GM18499 (cell line): ENCODE data around the gene TAC4.

Experiments used
- ATAC-seq: cut with Tn5 transposase; IDR thresholded peaks from one replicate; pipeline ENCODE4 v1.9.1; 2021; ENCODE audit warnings: moderate number of reproducible peaks; ENCODE audit not compliant: insufficient read depth, unreplicated experiment

The TAC4 gene

GRCh38 chr17:49873926-49874325 lies 26.1 kb upstream of the TAC4 start:
- ATAC-seq, result no peak

- ATAC-seq, result no peak
Measured at GRCh38 chr17:49873466-49873865, 25.6 kb upstream of the TAC4 start.

GRCh38 chr17:49872754-49873377 lies 25.0 kb upstream of the TAC4 start:
- ATAC-seq, result no peak

- no peak for ATAC-seq
Measured at GRCh38 chr17:49871211-49871610, 23.3 kb upstream of the TAC4 start.

- no peak for ATAC-seq
Measured at GRCh38 chr17:49870298-49870697, 22.4 kb upstream of the TAC4 start.

DNA sequence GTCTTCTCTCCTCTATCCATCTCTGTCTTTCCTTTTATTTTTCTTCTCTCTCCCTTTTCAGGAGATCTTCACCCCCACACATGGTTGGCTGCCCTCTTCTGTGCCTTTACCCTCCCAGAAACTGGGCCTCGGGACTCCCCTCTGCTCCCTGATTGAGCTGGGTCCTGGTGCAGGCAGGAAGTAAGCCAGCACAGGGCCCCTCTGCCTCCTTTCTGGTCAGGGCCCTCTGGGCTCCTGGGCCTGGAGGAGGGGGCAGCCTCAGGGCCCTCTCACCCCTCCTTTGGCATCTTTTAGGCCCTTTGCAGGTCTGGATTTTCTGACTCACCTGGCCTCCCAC lies 21.1 kb upstream of the TAC4 start:
- no peak for ATAC-seq

- no peak for ATAC-seq
Measured at GRCh38 chr17:49866882-49867413, 19.1 kb upstream of the TAC4 start.

- no peak for ATAC-seq
Measured at GRCh38 chr17:49866019-49866380, 18.1 kb upstream of the TAC4 start.

- ATAC-seq, result no peak
Measured at GRCh38 chr17:49862781-49863331, 15.0 kb upstream of the TAC4 start.

DNA sequence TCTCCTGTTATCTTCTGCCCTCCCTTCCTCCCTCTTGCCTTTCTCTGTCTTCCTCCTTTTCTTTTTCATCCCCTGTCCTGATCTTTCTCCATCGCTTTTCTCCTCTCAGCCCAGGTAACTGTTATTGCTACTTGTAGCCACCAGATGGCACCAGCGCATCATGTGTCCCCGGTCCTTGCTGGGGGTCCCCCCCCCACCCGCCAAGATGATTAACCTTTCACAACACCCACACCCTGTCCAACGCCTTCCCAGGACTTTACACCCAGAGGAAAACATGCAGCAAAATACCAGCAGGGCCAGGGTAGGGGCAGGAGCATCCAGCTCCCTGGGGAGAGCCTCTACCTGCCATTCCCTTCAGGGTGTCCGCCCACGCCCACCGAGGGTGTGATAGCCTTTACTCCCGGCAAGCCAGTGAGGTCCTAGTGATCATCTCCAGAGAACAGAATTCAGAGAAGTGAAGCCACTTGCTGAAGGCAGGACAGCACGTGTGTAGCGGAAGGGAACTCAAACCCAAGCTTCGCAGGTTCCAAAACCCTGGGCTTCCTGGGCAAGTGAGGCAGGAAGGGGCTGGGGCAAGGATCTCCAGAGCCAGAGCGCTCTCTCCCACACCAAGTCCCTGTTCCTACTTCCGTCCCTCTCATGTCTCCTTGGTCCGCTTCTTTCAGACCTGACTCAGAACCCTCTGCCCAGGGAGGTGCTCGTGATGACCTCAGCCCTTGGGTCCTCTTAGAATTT lies 13.4 kb upstream of the TAC4 start:
- ATAC-seq, result no peak

GRCh38 chr17:49859991-49860953 lies 12.4 kb upstream of the TAC4 start:
- ATAC-seq, result no peak

DNA sequence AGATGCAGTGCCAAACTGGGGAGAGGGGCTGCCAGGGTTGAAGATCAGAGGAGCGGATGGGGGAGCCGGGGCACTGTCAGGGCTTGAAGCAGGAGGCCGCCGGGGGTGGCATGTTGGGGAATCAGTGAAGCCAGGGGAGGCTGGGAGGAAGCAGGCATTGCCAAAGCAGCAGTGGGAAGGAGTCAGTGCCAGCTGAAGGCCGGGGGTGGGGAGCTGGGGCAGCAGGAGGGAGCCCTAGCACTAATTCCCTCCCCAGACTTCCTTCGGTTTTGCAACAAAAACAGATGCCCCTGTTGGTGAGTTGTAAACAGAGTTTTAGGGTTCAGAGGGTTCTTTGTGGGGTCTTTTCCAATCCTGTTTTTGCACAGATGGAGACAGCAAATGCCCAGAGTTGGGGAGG lies 10.9 kb upstream of the TAC4 start:
- no peak for ATAC-seq

DNA sequence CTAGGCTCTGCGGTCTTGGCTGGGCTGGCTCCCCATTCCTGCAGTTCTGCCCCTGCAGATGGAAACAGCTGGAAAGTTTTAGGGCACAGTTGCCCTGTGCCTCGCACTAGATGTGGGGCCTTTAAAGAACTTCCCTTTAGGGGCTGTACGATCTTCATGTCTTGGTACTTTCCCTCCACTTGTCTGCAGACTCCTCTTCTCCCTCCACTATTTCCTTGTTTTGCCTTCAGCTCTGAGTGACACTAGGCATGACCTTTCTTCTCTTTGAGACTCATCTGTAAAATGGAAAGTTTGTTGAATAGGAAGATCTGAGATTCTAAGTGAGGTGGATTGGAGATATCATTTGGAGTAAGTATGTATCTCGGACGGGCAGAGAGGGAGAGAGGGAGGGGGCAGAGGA lies 6.3 kb upstream of the TAC4 start:
- ATAC-seq, result no peak

DNA sequence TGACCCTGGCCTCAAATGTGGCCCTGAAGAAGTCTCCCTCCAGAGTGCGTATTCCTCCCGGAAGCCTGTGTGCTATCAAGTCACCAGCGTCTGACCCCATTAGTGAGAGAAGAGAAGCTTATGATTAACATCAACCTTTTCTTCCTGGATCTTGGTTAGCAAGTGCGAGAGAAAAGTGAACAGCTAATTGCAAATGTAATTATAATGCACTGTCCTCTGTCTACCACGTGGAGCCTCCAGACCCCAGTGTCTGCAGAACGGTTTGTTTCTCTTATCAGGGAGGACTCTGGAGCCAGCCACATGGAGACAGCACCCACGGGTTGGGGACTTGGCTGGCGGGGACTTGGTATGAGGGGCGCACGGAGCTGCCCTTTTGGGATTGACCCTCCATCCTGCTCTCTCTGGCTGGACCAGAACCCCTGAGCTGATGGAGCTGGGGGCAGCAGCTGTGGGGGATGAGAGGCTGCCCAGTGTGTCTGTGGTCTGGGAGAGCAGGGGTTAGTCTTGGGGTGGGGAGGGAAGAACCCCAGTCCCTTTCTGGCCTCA lies 5.7 kb upstream of the TAC4 start:
- ATAC-seq, result no peak

GRCh38 chr17:49851387-49852291 lies 3.8 kb upstream of the TAC4 start:
- ATAC-seq, result no peak

- ATAC-seq, result no peak
Measured at GRCh38 chr17:49850772-49851386, 3.0 kb upstream of the TAC4 start.

DNA sequence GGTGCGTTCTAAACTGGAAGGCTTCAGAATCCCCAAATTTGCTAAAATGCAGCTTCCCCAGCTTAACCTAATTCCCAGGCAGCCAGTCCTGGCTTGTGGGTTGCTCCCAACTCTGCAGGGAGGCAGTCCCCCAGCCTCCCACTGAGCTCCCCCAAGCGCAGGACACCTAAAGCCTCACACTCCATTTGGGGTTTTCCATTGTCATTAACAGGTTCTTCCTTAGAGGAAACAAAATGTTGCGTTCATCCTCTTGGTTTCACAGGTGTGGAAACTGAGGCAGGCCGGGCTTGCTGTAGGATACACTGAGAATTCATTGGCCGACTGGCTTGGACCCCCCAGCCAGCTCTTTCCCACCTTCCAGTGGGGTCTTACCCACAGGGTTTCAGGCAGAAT lies 2.3 kb upstream of the TAC4 start:
- no peak for ATAC-seq

DNA sequence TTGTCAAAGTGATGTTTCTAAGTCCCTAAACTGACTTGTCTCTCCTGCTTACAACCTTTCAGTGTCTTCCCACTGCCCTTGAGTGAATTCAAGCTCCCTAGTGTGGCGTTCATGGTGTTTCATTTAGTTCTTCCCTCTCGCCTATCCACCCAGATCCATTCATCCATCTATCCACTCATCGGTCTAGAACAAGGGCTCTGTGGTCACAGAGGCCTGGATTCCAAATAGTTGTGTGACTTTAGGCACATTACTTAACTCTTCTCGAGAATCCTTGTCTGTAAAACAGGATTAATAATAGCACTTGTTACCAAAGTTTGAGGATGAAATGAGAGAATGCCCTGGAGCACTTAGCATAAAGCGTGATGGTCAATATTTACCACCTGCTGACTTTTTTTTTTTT lies 870 bp upstream of the TAC4 start:
- ATAC-seq, result no peak
